Stimulated activated naive CD8-positive, alpha-beta T cell treated with anti-CD3 and anti-CD28 coated beads, Interleukin-15, Interleukin-2, amounts not matched to agents 100 U/mL and 50 U/mL, for 24 hours (primary cell): Measurements from ENCODE around the gene CCT8L2.
"Not testable (repeated sequence)": the region's sequence is repeated elsewhere in the genome, so short reads cannot be mapped to it uniquely, and the experiment has no call there.

ENCODE experiments used
- ATAC-seq: fragments of 150-1000 bp; cut with Tn5 transposase; one replicate; pipeline ENCODE4 v1.10.0; 2021
- DNase-seq: peaks from one replicate; pipeline ENCODE4 v3.0.0; 2021

The CCT8L2 gene

DNA sequence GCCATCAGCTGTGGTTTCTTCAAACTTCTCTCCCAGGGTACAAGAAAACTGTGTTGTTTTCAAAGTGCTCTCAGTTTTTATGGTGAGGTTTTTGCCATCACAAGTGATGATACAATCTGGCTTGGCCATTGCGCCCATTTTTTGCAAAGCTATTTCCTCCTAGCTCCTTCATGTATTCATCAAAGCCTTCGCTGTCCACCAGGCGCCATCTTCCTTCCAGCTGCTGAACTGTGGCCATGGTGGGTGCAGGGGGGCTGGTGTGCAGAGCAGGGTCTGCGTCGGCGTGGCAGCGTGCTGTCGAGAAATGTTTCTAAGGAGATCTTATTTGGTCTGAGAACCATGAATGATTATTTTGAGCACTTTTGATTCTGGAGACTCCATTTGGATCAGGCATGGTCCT is 2.6 kb upstream of the CCT8L2 start:
- DNase-seq, ATAC-seq: not testable (repeated sequence)

GRCh38 chr22:16594026-16594425 is 1.4 kb upstream of the CCT8L2 start:
- ATAC-seq, result no peak
- no peak for DNase-seq

- DNase-seq, ATAC-seq: not testable (repeated sequence)
Observed at GRCh38 chr22:16592231-16592630, 379 bp downstream of the CCT8L2 start.

DNA sequence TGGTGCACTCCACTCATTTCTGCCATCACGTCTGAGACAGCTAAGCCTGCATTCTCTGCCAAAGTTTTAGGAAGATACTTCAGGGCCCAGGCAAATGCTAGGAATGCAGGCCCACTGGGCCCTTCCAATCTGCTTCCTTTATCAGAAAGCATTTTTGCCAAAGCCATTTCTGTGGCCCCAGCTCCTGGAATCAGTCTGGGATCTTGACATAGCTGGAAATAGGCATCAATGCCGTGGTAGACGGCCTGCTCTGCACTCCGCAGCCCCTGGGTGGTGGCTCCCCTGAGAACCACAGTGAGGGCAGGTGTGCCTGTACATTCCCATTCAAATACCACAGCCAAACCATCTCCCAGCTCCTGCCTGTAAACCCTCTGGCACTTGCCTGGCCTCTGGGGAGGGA is 1.5 kb downstream of the CCT8L2 start:
- DNase-seq, ATAC-seq: not testable (repeated sequence)

- DNase-seq, result no peak
Observed at GRCh38 chr22:16586991-16587390, 5.6 kb downstream of the CCT8L2 start.

DNA sequence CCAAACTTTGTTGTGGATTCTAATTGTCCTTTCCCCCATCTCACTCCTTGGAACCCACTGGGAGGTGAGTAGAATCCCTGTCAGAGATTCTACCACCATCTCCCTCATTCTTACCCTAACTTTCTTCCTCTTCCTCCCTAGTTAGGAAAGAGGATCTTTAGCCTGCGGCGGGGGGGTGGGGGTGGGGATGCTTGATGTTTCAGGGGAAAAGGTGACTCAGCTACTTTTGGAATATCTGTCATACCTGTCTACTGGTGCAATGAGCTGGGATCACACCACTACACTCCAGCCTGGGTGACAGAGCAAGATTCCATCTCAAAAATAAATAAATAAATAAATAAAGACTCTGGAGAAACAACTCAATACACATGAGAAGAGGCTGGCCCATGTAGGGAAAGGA is 6.4 kb downstream of the CCT8L2 start:
- ATAC-seq (no peak), DNase-seq (no peak)

More at GRCh38 chr22:16586991-16587390, 5.6 kb downstream of the CCT8L2 start:
- ATAC-seq, result no peak

GRCh38 chr22:16580872-16581271 is 11.7 kb downstream of the CCT8L2 start:
- DNase-seq, ATAC-seq: not testable (repeated sequence)

DNA sequence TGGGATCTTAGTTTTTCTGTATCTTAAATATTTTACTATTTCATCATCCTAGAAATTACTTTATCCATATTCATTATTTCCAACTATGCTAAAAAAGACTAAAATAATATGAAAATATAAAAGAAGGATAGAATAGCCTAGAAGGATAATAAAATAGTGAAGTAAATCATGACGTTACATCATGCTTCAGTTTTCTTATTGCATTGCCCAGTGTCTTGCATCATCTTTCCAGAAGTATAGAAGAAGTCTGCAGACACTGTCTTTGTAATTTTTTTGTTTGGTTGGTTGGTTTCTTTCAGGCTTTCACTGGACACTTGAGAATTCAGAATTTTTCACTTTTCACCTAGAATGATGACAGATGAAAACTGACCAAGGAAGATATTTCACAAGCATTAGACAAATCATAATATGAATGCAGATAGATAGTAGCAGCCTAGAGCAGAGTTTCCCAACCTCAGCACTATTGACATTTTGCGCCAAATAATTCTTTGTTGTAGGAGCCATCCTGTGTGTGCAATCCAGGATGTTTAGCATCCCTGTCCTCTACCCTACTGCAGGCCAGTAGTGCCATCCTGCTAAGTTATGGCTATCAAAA is 23.3 kb downstream of the CCT8L2 start:
- not testable (repeated sequence) for DNase-seq, ATAC-seq

DNA sequence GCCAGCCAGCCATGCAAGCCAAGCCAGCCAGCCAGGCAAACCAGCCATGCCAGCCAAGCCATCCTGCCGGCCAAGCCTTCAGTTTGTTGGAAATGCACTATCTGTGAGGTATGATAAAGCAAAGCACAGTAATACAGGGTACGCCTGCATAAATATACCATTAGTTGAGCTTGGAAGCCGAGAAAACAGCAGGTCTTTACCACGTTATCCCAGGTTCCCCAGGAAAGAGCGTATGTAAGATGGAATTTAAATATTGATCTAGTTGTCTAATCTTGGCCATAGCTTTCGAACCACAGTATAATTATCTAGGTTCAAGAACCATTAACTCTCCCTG is 24.2 kb downstream of the CCT8L2 start:
- ATAC-seq (no peak), DNase-seq (no peak)

DNA sequence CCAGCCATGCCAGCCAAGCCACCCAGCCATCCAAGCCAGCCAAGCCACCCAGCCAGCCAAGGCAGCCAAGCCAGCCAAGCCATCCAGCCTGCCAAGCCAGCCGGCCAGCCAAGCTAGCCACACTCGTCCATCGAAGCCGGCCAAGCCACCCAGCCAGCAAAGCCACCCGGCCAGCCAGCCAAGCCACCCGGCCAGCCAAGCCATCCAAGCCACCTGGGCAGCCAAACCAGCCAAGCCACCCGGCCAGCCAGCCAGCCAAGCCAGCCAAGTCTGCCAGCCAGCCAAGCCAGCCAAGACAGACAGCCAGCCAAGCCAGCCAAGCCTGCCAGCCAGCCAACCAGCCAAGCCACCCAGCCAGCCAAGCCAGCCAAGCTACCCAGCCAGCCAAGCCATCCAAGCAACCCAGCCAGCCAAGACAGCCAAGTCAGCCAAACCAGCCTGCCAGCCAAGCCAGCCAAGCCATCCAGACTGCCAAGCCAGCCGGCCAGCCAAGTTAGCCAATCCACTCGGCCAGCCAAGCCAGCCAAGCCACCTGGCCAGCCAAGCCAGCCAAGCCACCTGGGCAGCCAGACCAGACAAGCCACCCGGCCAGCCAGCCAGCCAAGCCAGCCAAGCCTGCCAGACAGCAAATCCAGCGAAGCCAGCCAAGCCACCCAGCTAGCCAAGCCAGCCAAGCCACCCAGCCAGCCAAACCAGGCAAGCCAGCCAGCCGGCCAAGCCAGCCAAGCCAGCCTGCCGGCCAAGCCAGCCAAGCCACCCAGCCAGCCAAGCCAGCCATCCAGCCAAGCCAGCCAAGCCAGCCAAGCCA is 24.8 kb downstream of the CCT8L2 start:
- not testable (repeated sequence) for ATAC-seq, DNase-seq

GRCh38 chr22:16566421-16567151 is 26.0 kb downstream of the CCT8L2 start:
- not testable (repeated sequence) for ATAC-seq

GRCh38 chr22:16565585-16566420 is 26.8 kb downstream of the CCT8L2 start:
- not testable (repeated sequence) for DNase-seq, ATAC-seq

More at GRCh38 chr22:16566421-16567151, 26.0 kb downstream of the CCT8L2 start:
- DNase-seq, result not testable (repeated sequence)

DNA sequence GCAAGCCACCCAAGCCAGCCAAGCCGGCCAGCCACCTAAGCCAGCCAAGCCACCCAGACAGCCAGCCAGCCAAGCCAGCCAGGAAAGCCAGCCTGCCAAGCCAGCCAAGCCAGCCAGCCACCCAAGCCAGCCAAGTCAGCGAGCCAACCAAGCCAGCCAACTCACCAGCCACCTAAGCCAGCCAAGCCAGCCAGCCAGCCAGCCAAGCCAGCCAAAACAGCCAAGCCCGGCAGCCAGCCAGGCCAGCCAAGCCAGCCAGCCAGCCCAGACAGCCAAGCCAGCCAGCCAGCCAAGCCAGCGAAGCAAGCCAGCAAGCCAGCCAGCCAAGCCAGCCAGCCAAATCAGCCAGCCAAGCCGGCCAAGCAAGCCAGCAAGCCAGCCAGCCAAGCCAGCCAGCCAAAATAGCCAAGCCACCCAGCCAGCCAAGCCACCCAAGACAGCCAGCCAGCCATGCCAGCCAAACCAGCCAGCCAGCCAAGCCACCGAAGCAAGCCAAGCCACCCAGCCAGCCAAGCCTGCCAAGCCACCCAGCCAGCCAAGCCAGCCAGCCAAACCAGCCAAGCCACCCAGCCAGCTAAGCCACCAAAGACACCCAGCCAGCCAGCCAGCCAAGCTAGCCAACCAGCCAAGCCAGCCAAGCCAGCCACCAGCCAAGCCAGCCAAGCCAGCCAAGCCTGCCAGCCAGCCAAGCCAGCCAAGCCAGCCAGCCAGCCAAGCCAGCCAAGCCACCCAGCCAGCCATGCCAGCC is 27.6 kb downstream of the CCT8L2 start:
- DNase-seq, ATAC-seq: not testable (repeated sequence)

- ATAC-seq, result no peak
Observed at GRCh38 chr22:16563555-16564520, 28.8 kb downstream of the CCT8L2 start.

GRCh38 chr22:16562711-16563554 is 29.7 kb downstream of the CCT8L2 start:
- DNase-seq, result no peak
- no peak for ATAC-seq

More at GRCh38 chr22:16563555-16564520, 28.8 kb downstream of the CCT8L2 start:
- DNase-seq, result no peak

- ATAC-seq, DNase-seq: not testable (repeated sequence)
Observed at GRCh38 chr22:16561093-16561658, 31.4 kb downstream of the CCT8L2 start.

- DNase-seq, ATAC-seq: not testable (repeated sequence)
Observed at GRCh38 chr22:16560651-16561050, 32.0 kb downstream of the CCT8L2 start.

GRCh38 chr22:16559996-16560395 is 32.6 kb downstream of the CCT8L2 start:
- not testable (repeated sequence) for DNase-seq, ATAC-seq
